HG03139 (cell line): Measurements from ENCODE around the gene ALDH3B1.
"Not testable (repeated sequence)": the region's sequence is repeated elsewhere in the genome, so short reads cannot be mapped to it uniquely, and the experiment has no call there.

Experiments
- ATAC-seq: cut with Tn5 transposase; IDR thresholded peaks from one replicate; pipeline ENCODE4 v1.9.1; 2021; ENCODE audit not compliant: unreplicated experiment

Gene ALDH3B1

GRCh38 chr11:68010090-68011041 lies at the start of gene ALDH3B1:
Gene ALDH3B1, plus strand, starts transcription at chr11:68010327. Its CDS starts 4,971 bp downstream, at chr11:68015298.
- no peak for ATAC-seq

- ATAC-seq: not testable (repeated sequence)
These were observed 46.9 kb upstream of the ALDH3B1 start for GRCh38 chr11:67963217-67963616.

GRCh38 chr11:67963879-67964278 lies 46.2 kb upstream of the ALDH3B1 start:
- not testable (repeated sequence) for ATAC-seq

GRCh38 chr11:67964746-67965145 lies 45.4 kb upstream of the ALDH3B1 start:
- not testable (repeated sequence) for ATAC-seq

- ATAC-seq: not testable (repeated sequence)
These were observed 44.2 kb upstream of the ALDH3B1 start for GRCh38 chr11:67965830-67966348.

- ATAC-seq: not testable (repeated sequence)
These were observed 35.4 kb upstream of the ALDH3B1 start for GRCh38 chr11:67974746-67975145.

GRCh38 chr11:67978766-67979418 lies 31.2 kb upstream of the ALDH3B1 start:
- ATAC-seq: not testable (repeated sequence)

GRCh38 chr11:67981226-67981625 lies 28.9 kb upstream of the ALDH3B1 start:
- not testable (repeated sequence) for ATAC-seq

- not testable (repeated sequence) for ATAC-seq
These were observed 27.8 kb upstream of the ALDH3B1 start for GRCh38 chr11:67982255-67982857.

- ATAC-seq: no peak
These were observed 26.2 kb upstream of the ALDH3B1 start for GRCh38 chr11:67983951-67984350.

GRCh38 chr11:67985302-67985701 lies 24.8 kb upstream of the ALDH3B1 start:
- not testable (repeated sequence) for ATAC-seq

GRCh38 chr11:67990546-67991346 lies 19.4 kb upstream of the ALDH3B1 start:
- not testable (repeated sequence) for ATAC-seq

- not testable (repeated sequence) for ATAC-seq
These were observed 18.6 kb upstream of the ALDH3B1 start for GRCh38 chr11:67991347-67992121.

- not testable (repeated sequence) for ATAC-seq
These were observed 16.3 kb upstream of the ALDH3B1 start for GRCh38 chr11:67993821-67994220.

GRCh38 chr11:67994387-67994786 lies 15.7 kb upstream of the ALDH3B1 start:
- ATAC-seq: not testable (repeated sequence)

GRCh38 chr11:67995129-67995528 lies 15.0 kb upstream of the ALDH3B1 start:
- not testable (repeated sequence) for ATAC-seq

GRCh38 chr11:67995579-67995978 lies 14.5 kb upstream of the ALDH3B1 start:
- ATAC-seq: not testable (repeated sequence)

- ATAC-seq: no peak
These were observed 14.1 kb upstream of the ALDH3B1 start for GRCh38 chr11:67996051-67996450.

GRCh38 chr11:67996622-67997474 lies 13.3 kb upstream of the ALDH3B1 start:
- no peak for ATAC-seq
